Femur (tissue), 1 donor: ENCODE results near the gene NOL4L.
"Not testable (repeated sequence)": the region's sequence is repeated elsewhere in the genome, so short reads cannot be mapped to it uniquely, and the experiment has no call there.

ENCODE experiments used
- DNase-seq: peaks from one replicate; pipeline ENCODE4 v3.0.0-alpha.2; 2017

NOL4L gene

GRCh38 chr20:32411955-32412706 lies 173.0 kb downstream of the NOL4L start:
- DNase-seq = no peak

GRCh38 chr20:32407131-32407750 lies 177.9 kb downstream of the NOL4L start:
- not testable (repeated sequence) for DNase-seq

GRCh38 chr20:32406701-32407100 lies 178.4 kb downstream of the NOL4L start:
- DNase-seq = no peak

- DNase-seq = no peak
Observed at GRCh38 chr20:32404017-32404416, 181.1 kb downstream of the NOL4L start.

GRCh38 chr20:32400476-32400875 lies 184.7 kb downstream of the NOL4L start:
- DNase-seq = no peak

- no peak for DNase-seq
Observed at GRCh38 chr20:32397567-32398084, 187.5 kb downstream of the NOL4L start.

GRCh38 chr20:32396646-32397160 lies 188.4 kb downstream of the NOL4L start:
- DNase-seq = no peak

- no peak for DNase-seq
Observed at GRCh38 chr20:32395066-32395465, 190.1 kb downstream of the NOL4L start.
